K562 (cell line): Measurements from ENCODE around the gene NTSR2. TPM values are rescaled to one million over a fixed set of nuclear protein-coding genes. Genes with fewer than 3 reads are reported as not detected.

Source experiments
- ATAC-seq: fragments of 200-7000 bp; cut with Tn5 transposase; 3 replicates; pipeline ENCODE4 v1.9.1; 2020; ENCODE audit warnings: moderate library complexity
- BruUV-seq: library from RNA; stranded (reverse); fragments of 400-500 nt; replicated peaks from 2 replicates; lab custom pipeline; 2021; lab: Mats Ljungman, UMichigan
- CTCF ChIA-PET: fragments of 300-600 bp; formaldehyde crosslinking; extraction: SDS; loops from one replicate; lab custom pipeline; 2021; ENCODE audit warnings: low intra/inter-chr PET ratio; lab: Yijun Ruan, JAX
- POLR2A ChIA-PET: fragments of 300-600, 350-650 bp; sonication (Branson Sonifier 250); formaldehyde crosslinking; extraction: SDS; loops from one replicate; lab custom pipeline; 2021; ENCODE audit warnings: antibody characterized with exemption, inconsistent platforms; lab: Yijun Ruan, JAX
- DNase-seq, 4 experiments: peaks; one replicate each; pipeline versions ENCODE4 v3.0.0 to v3.0.0-alpha.2; 2011 to 2018; ENCODE audit warnings: low spot score in 3 of 4, mixed read lengths in 3 of 4; ENCODE audit errors: extremely low read depth in 1 of 4
- FAIRE-seq: peaks from 2 replicates; lab custom pipeline; 2011; peaks lifted over from hg19 to GRCh38; lab: Jason Lieb, UNC
- H2AFZ ChIP-seq: 2 replicates; pipeline ENCODE4 v1.6.0; 2011; ENCODE audit warnings: low read depth, low read length, control low read depth, inconsistent platforms
- H3K27ac ChIP-seq: fragments of 200-600 bp; 3 replicates; pipeline ENCODE4 v1.8.0; 2011; ENCODE audit warnings: low read depth, mild to moderate bottlenecking, control low read depth, inconsistent platforms, low read length, moderate library complexity, mixed read lengths; ENCODE audit errors: extremely low read depth
- H3K27me3 ChIP-seq, 2 experiments: fragments of 300-600 bp in 1 of 2; 2 replicates in 1 of 2; 3 replicates in 1 of 2; pipeline versions ENCODE4 v1.6.0 to v1.8.0; 2011; ENCODE audit warnings: inconsistent platforms in 2 of 2, low read length in 2 of 2, mild to moderate bottlenecking in 1 of 2, mixed read lengths in 1 of 2, moderate library complexity in 1 of 2; ENCODE audit not compliant: control insufficient read depth in 2 of 2, insufficient read depth in 2 of 2
- H3K36me3 ChIP-seq: fragments of 300-600 bp; 3 replicates; pipeline ENCODE4 v1.8.0; 2011; ENCODE audit warnings: mild to moderate bottlenecking, low read length, inconsistent platforms; ENCODE audit not compliant: control insufficient read depth, insufficient read depth
- H3K4me1 ChIP-seq, 2 experiments: fragments of 200-600 bp in 1 of 2; replicated peaks in 1 of 2; 2 replicates in 1 of 2; 3 replicates in 1 of 2; pipeline versions ENCODE4 v1.5.1 to v1.8.0; 2011; ENCODE audit warnings: inconsistent platforms in 2 of 2, low read length in 2 of 2, mild to moderate bottlenecking in 1 of 2, mixed read lengths in 1 of 2, moderate library complexity in 1 of 2; ENCODE audit not compliant: control insufficient read depth in 2 of 2, insufficient read depth in 2 of 2
- H3K4me2 ChIP-seq: 2 replicates; pipeline ENCODE4 v1.6.1; 2011; ENCODE audit warnings: low read length, control low read depth, inconsistent platforms, mixed read lengths; ENCODE audit not compliant: insufficient read depth
- H3K4me3 ChIP-seq: fragments of 200-600 bp; sonication (generic), shearing (Covaris generic); 2 replicates; pipeline ENCODE4 v1.5.1; 2016; ENCODE audit warnings: control low read depth, inconsistent platforms
- H3K79me2 ChIP-seq: fragments of 200-600 bp; 3 replicates; pipeline ENCODE4 v1.8.0; 2011; ENCODE audit warnings: low read length, inconsistent platforms; ENCODE audit not compliant: control insufficient read depth, insufficient read depth
- H3K9ac ChIP-seq, 2 experiments: 2 replicates each; pipeline versions ENCODE4 v1.6.0 to v1.6.1; 2011; ENCODE audit warnings: low read depth in 2 of 2, low read length in 2 of 2, control low read depth in 1 of 2, inconsistent platforms in 1 of 2, mild to moderate bottlenecking in 1 of 2, mixed read lengths in 1 of 2; ENCODE audit not compliant: insufficient read depth in 1 of 2
- H3K9me1 ChIP-seq: one replicate; pipeline ENCODE4 v1.6.0; 2011; ENCODE audit warnings: inconsistent platforms, mild to moderate bottlenecking, low read length, moderate library complexity; ENCODE audit not compliant: control insufficient read depth, insufficient read depth
- H3K9me3 ChIP-seq: replicated peaks from 2 replicates; pipeline ENCODE4 v1.5.1; 2011; ENCODE audit warnings: low read depth, low read length, inconsistent platforms; ENCODE audit not compliant: control insufficient read depth, insufficient read depth
- H4K20me1 ChIP-seq: replicated peaks from 2 replicates; pipeline ENCODE4 v1.6.1; 2011; ENCODE audit warnings: low read length, inconsistent platforms, mixed read lengths; ENCODE audit not compliant: control insufficient read depth, insufficient read depth
- E4F1 ChIP-seq: fragments of 250-450 bp; sonication (Bioruptor Pico); IDR thresholded peaks from 2 replicates; pipeline ENCODE4 v1.5.0; 2021; ENCODE audit warnings: mild to moderate bottlenecking, borderline replicate concordance
- EP400 ChIP-seq: fragments of 450-650 bp; IDR thresholded peaks from 2 replicates; pipeline ENCODE4 v1.6.1; 2017; ENCODE audit warnings: antibody characterized with exemption, mild to moderate bottlenecking, moderate library complexity
- HNRNPH1 ChIP-seq: fragments of 200-400 bp; formaldehyde crosslinking; optimal IDR thresholded peaks from 2 replicates; pipeline ENCODE3; 2017; ENCODE audit warnings: low read depth, mild to moderate bottlenecking, low read length, moderate library complexity
- ILK ChIP-seq: fragments of 450-650 bp; IDR thresholded peaks from 2 replicates; pipeline ENCODE4 v1.6.1; 2016; ENCODE audit warnings: missing genetic modification characterization, low read depth, mild to moderate bottlenecking, missing compliant biosample characterization, moderate library complexity, borderline replicate concordance
- PKNOX1 ChIP-seq: fragments of 450-650 bp; IDR thresholded peaks from 2 replicates; pipeline ENCODE4 v1.6.1; 2016
- UBTF ChIP-seq, 2 experiments: IDR thresholded peaks; 2 replicates each; pipeline ENCODE4 v1.6.1; 2012; ENCODE audit warnings: improper control_type of control experiment in 2 of 2, low read depth in 2 of 2, low read length in 2 of 2, borderline replicate concordance in 1 of 2
- ZFP1 ChIP-seq: fragments of 450-650 bp; formaldehyde crosslinking; IDR thresholded peaks from 2 replicates; pipeline ENCODE4 v1.4.0; 2020; ENCODE audit warnings: mild to moderate bottlenecking, mixed read lengths
- ZNF589 ChIP-seq: fragments of 200-800 bp; sonication (Bioruptor generic); IDR thresholded peaks from 2 replicates; pipeline ENCODE4 v1.6.1; 2016; ENCODE audit warnings: low read depth, missing genetic modification characterization, missing compliant biosample characterization
- in situ Hi-C: fragments of 300-500 bp; cut with MboI; formaldehyde crosslinking; loops from 4 replicates; pipeline ENCODE4 v1.15.0; 2018; ENCODE audit warnings: inconsistent platforms, mixed read lengths
- intact Hi-C: fragments of 100-400 bp; cut with micrococcal nuclease; formaldehyde crosslinking; loops from 2 replicates; pipeline ENCODE4 v1.14.2; 2022
- polyA plus RNA-seq, 8 experiments: library from polyadenylated mRNA; depleted of rRNA in 4 of 8; stranded (reverse) in 5 of 8; unstranded in 3 of 8; fragments of >200 nt; fragmentation: Nextera tagmentation in 2 of 8; fragmentation: Illumina TruSeq in 1 of 8; extraction: Ambion mirVana in 2 of 8; extraction: Trizol in 1 of 8; gene quantifications; 2 replicates each; pipeline versions ENCODE4 v1.2.1 to v1.2.3, GENCODE V29; 2011 to 2014; ENCODE audit warnings: inconsistent platforms in 1 of 8, missing spikeins in 1 of 8
- total RNA-seq, 7 experiments: library from RNA; depleted of rRNA in 6 of 7; stranded (reverse); fragments of >200 nt in 6 of 7; fragmentation: Illumina TruSeq in 2 of 7; extraction: Trizol in 2 of 7; gene quantifications; 2 replicates each; pipeline versions ENCODE4 v1.2.1 to v1.2.3, GENCODE V29; 2011 to 2021; ENCODE audit warnings: low replicate concordance in 1 of 7

The NTSR2 gene
- total and polyA plus RNA-seq, 9 of the 15 experiments (the other 6 are each of a cell fraction or from before 2014, with no cell fraction given): not detected

- TF ChIP-seq UBTF (IDR thresholded peaks at IDR 0.05; ENCODE audit: borderline replicate concordance in 1 of 2, low read depth in 2 of 2, low read length in 2 of 2) (no peak), ZNF589 (no peak), HNRNPH1 (no peak)
Observed at GRCh38 chr2:11663427-11663826, 6.6 kb downstream of the NTSR2 start (continued).

GRCh38 chr2:11662882-11663281 is 7.1 kb downstream of the NTSR2 start:
- H3K27ac ChIP-seq: no peak overlapping the region
- no peak overlapping the region for H3K9ac ChIP-seq
- no peaks in the 10 kb centered on the region for H4K20me1 ChIP-seq
- peaks cover 0 to 3% of the 10 kb centered on the region in 2 experiments; a peak in 2 of 5 replicates for H3K4me1 ChIP-seq
- ATAC-seq (no peak), FAIRE-seq (no peak), DNase-seq (no peak)
- H3K4me3 ChIP-seq: no peak overlapping the region
- intact Hi-C loops: no loop called here
- H3K79me2 ChIP-seq: no peaks in the 10 kb centered on the region
- peaks cover 4% of the 10 kb centered on the region; the same call in 1 of the 2 replicates for H3K9me3 ChIP-seq
- no peaks in the 10 kb centered on the region for H3K9me1 ChIP-seq
- H2AFZ ChIP-seq: no peak overlapping the region
- in situ Hi-C loops: no loop called here
- H3K4me2 ChIP-seq: no peak overlapping the region
- ChIA-PET POLR2A (no interaction called here), CTCF (no interaction called here)
- TF ChIP-seq ILK (tag) (no peak), PKNOX1 (no peak), ZFP1 (CRISPR knock-in tag) (peak; percentile 75), EP400 (no peak), E4F1 (no peak)
- no peaks in the 10 kb centered on the region for H3K36me3 ChIP-seq
- BruUV-seq: no TSS peak
- H3K27me3 ChIP-seq: peaks cover 28 to 72% of the 10 kb centered on the region in 2 experiments; a peak in 3 of 5 replicates
